ENCODE data around the gene SIK2. TPM values are rescaled to one million over a fixed set of nuclear protein-coding genes. Genes with fewer than 3 reads are reported as not detected.

Gene SIK2
- total RNA-seq, 1 donor from 2014 or later, result 19.0 TPM

DNA sequence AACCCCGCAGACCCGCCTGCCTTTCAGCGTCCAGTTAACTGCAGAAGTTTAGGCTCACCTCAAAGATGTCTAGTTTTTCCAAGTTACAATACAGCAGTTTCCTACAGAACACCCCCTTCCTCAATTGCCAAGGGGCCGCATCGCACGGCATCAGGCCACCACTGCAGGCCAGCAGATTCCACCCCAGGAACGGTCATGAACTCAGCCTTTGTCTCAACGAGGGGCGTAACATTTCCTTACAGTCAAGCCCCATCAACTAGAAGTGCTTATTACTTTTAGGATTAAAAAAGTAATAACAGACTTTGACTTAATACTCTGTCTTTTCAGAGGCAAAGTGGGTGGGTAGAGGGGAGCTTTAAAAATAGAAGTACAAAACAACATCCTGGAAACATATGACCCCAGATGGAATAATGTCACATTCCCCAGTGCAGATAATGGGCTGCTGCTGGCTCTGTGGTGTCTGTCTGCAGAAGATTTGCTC is 127.6 kb downstream of the SIK2 start:
- no peak for TF ChIP-seq CTCF (IDR thresholded peaks at IDR 0.05)
- no peaks in the 10 kb centered on the region for H3K27me3 Mint-ChIP-seq (ENCODE audit: unreplicated experiment)
- DNase-seq (ENCODE audit: extremely low spot score, unreplicated experiment), result no peak
- peak overlapping the region; percentile 10 for H3K4me3 Mint-ChIP-seq (ENCODE audit: unreplicated experiment)
- H3K36me3 Mint-ChIP-seq (ENCODE audit: unreplicated experiment), result peaks cover 21% of the 10 kb centered on the region
- H3K4me1 Mint-ChIP-seq (ENCODE audit: unreplicated experiment), result peaks cover 59% of the 10 kb centered on the region
- no peaks in the 10 kb centered on the region for H3K9me3 Mint-ChIP-seq (ENCODE audit: unreplicated experiment)
- H3K27ac Mint-ChIP-seq (ENCODE audit: unreplicated experiment), result peak overlapping the region; percentile 100

DNA sequence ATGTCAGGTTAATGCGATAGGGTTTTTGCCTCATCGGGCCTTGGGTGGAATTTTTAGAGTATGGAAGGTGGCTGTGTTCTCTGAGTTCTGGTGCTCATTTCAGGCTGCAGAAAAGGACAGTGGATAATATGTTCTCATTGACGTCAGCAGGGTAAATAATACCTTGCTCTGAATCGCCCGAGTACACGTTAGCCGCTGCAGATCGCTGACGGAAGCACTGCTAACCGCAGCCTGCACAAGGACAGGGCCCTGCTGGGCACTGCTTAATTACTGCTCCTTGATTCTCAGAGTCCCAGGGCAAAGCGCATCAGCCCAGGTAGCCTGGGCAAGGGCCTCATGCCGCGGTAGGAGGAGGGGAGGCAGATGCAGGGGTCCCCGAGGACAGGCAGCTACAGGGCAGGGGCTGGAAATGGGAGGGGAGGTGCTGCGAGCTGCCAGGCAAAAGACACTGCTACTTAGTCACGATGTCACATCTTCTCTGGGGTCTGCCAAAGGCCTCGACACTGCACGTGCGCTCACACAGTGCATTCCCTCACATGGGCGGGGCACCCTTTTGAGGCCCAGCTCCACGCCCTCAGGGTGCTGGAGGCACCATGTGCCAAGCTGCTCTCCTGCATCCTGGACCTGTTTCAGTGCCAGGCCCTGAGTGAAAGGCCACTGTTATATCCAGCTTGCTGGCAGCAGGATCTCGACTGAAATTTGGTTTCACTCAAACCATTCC is 128.8 kb downstream of the SIK2 start:
- peak overlapping the region; percentile 32 for H3K4me3 Mint-ChIP-seq (ENCODE audit: unreplicated experiment)
- peak overlapping the region; percentile 100 for H3K27ac Mint-ChIP-seq (ENCODE audit: unreplicated experiment)

DNA sequence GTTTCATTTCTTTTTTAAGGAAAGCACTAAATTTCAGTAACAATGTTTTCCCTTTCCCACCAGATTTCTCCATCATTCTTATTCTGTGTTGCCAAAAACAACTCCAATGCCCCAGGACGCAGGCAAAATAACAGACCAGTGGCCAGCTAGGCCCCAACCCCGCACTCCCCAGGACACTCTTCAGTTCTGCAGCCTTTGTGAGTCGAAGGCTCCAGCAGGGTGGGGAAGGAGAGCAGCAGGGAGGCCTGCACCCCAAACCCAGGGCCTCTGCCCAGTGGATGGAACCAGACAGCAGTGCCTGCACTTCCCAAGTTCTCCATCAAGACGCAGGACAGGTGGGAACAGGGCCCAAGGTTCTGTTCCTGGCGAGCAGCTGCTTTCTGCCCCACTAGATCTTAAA is 129.6 kb downstream of the SIK2 start:
- no peak for TF ChIP-seq CTCF (IDR thresholded peaks at IDR 0.05)
- no peak for DNase-seq (ENCODE audit: extremely low spot score, unreplicated experiment)
- Mint-ChIP-seq H3K9me3 (ENCODE audit: unreplicated experiment) (no peaks in the 10 kb centered on the region), H3K4me3 (ENCODE audit: unreplicated experiment) (no peak overlapping the region), H3K4me1 (ENCODE audit: unreplicated experiment) (peaks cover 78% of the 10 kb centered on the region), H3K27me3 (ENCODE audit: unreplicated experiment) (no peaks in the 10 kb centered on the region), H3K36me3 (ENCODE audit: unreplicated experiment) (peaks cover 8% of the 10 kb centered on the region), H3K27ac (ENCODE audit: unreplicated experiment) (peak overlapping the region; percentile 100)

More for the DNA sequence above, 128.8 kb downstream of the SIK2 start:
- DNase-seq (ENCODE audit: extremely low spot score, unreplicated experiment), result no peak
- no peaks in the 10 kb centered on the region for H3K9me3 Mint-ChIP-seq (ENCODE audit: unreplicated experiment)
- TF ChIP-seq CTCF (IDR thresholded peaks at IDR 0.05), result no peak
- peaks cover 70% of the 10 kb centered on the region for H3K4me1 Mint-ChIP-seq (ENCODE audit: unreplicated experiment)
- peaks cover 13% of the 10 kb centered on the region for H3K36me3 Mint-ChIP-seq (ENCODE audit: unreplicated experiment)
- no peaks in the 10 kb centered on the region for H3K27me3 Mint-ChIP-seq (ENCODE audit: unreplicated experiment)

GRCh38 chr11:111733016-111733415 is 130.8 kb downstream of the SIK2 start:
- no peak for TF ChIP-seq CTCF (IDR thresholded peaks at IDR 0.05)
- Mint-ChIP-seq H3K9me3 (ENCODE audit: unreplicated experiment) (no peaks in the 10 kb centered on the region), H3K27me3 (ENCODE audit: unreplicated experiment) (no peaks in the 10 kb centered on the region), H3K36me3 (ENCODE audit: unreplicated experiment) (peaks cover 6% of the 10 kb centered on the region), H3K4me3 (ENCODE audit: unreplicated experiment) (no peak overlapping the region), H3K27ac (ENCODE audit: unreplicated experiment) (peak overlapping the region; percentile 100), H3K4me1 (ENCODE audit: unreplicated experiment) (peaks cover 88% of the 10 kb centered on the region)
- no peak for DNase-seq (ENCODE audit: extremely low spot score, unreplicated experiment)

- Mint-ChIP-seq H3K27ac (ENCODE audit: unreplicated experiment) (peak overlapping the region; percentile 100), H3K36me3 (ENCODE audit: unreplicated experiment) (peaks cover 6% of the 10 kb centered on the region), H3K4me1 (ENCODE audit: unreplicated experiment) (peaks cover 92% of the 10 kb centered on the region), H3K9me3 (ENCODE audit: unreplicated experiment) (no peaks in the 10 kb centered on the region), H3K4me3 (ENCODE audit: unreplicated experiment) (no peak overlapping the region), H3K27me3 (ENCODE audit: unreplicated experiment) (no peaks in the 10 kb centered on the region)
- TF ChIP-seq CTCF (IDR thresholded peaks at IDR 0.05), result no peak
- DNase-seq (ENCODE audit: extremely low spot score, unreplicated experiment), result no peak
These were observed 131.4 kb downstream of the SIK2 start for GRCh38 chr11:111733611-111734088.
